ENCODE measurements around the gene PELI1. TPM values are rescaled to one million over a fixed set of nuclear protein-coding genes. Genes with fewer than 3 reads are reported as not detected.
"Not testable (repeated sequence)": the region's sequence is repeated elsewhere in the genome, so short reads cannot be mapped to it uniquely, and the experiment has no call there.

PELI1 gene
- total and polyA plus RNA-seq, 8 donors = 6.9 to 165 (median 27.5) TPM

DNA sequence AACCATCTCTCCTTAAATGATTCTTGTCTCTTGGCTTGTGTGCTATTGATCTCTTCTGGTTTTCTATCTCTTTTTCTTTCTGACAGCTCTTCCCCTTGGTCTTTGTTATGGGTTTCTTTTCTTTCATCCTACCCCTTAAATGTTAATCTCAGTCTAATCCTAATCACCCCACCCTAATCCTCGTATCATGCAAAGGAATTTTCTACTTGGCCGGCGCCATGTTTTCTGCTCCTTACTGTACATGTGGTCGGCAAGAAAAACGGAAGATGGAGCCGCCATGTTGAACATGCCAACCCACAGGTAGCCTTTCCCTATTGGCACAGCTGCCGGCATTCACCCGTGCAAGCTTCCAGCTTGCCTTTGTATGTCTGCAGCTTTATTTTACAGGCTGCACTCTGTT, 63.2 kb downstream of the PELI1 start:
- no peaks in the 10 kb centered on the region for H3K27me3 ChIP-seq
- no peak for DNase-seq
- no peak overlapping the region for H3K27ac ChIP-seq
- intact Hi-C loops (cut with DNase I; ENCODE audit: low total_unique reads) = no loop called here
- H3K4me1 ChIP-seq = no peaks in the 10 kb centered on the region
- TF ChIP-seq POLR2AphosphoS5 (IDR thresholded peaks at IDR 0.05) (no peak), EP300 (IDR thresholded peaks at IDR 0.05) (no peak), POLR2A (IDR thresholded peaks at IDR 0.05) (no peak)
- TF ChIP-seq, protein P1, sequence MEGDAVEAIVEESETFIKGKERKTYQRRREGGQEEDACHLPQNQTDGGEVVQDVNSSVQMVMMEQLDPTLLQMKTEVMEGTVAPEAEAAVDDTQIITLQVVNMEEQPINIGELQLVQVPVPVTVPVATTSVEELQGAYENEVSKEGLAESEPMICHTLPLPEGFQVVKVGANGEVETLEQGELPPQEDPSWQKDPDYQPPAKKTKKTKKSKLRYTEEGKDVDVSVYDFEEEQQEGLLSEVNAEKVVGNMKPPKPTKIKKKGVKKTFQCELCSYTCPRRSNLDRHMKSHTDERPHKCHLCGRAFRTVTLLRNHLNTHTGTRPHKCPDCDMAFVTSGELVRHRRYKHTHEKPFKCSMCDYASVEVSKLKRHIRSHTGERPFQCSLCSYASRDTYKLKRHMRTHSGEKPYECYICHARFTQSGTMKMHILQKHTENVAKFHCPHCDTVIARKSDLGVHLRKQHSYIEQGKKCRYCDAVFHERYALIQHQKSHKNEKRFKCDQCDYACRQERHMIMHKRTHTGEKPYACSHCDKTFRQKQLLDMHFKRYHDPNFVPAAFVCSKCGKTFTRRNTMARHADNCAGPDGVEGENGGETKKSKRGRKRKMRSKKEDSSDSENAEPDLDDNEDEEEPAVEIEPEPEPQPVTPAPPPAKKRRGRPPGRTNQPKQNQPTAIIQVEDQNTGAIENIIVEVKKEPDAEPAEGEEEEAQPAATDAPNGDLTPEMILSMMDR (IDR thresholded peaks at IDR 0.05) = no peak
- H3K36me3 ChIP-seq = no peaks in the 10 kb centered on the region
- 63 to 79% (median 76%) methylated on average over 8 of the region's 8 CpGs for WGBS, 5 donors
- H3K9me3 ChIP-seq = no peaks in the 10 kb centered on the region
- H3K4me3 ChIP-seq = no peak overlapping the region

DNA sequence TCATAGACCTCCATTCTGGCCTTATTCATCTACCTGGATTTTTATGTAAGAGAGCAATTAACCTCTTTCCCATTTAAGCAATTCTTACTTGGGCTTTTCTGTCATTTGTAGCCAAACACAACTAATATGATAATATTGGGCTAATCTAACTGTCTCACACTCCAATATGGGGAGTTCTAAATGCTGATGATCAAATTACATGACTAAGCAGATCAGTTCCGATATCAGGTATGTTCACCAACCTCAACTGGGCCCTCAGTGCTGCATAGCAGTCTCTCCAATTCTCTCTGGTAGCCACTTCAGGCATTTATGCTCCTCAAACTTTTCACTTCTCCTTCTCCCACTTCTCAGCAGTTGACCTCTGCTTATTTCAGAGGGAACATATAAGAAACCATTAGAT, 64.0 kb downstream of the PELI1 start:
- no peak overlapping the region for H3K27ac ChIP-seq
- WGBS, 5 donors = 86 to 100% (median 96%) methylated on average over 1 of the region's 1 CpG
- H3K4me1 ChIP-seq = no peaks in the 10 kb centered on the region
- no peak for DNase-seq
- intact Hi-C loops (cut with DNase I; ENCODE audit: low total_unique reads) = no loop called here
- H3K4me3 ChIP-seq = no peak overlapping the region
- TF ChIP-seq POLR2AphosphoS5 (IDR thresholded peaks at IDR 0.05) (no peak), POLR2A (IDR thresholded peaks at IDR 0.05) (no peak), EP300 (IDR thresholded peaks at IDR 0.05) (no peak)
- TF ChIP-seq, protein P1 (IDR thresholded peaks at IDR 0.05) = no peak
- no peaks in the 10 kb centered on the region for H3K36me3 ChIP-seq
- no peaks in the 10 kb centered on the region for H3K27me3 ChIP-seq
- H3K9me3 ChIP-seq = no peaks in the 10 kb centered on the region

DNA sequence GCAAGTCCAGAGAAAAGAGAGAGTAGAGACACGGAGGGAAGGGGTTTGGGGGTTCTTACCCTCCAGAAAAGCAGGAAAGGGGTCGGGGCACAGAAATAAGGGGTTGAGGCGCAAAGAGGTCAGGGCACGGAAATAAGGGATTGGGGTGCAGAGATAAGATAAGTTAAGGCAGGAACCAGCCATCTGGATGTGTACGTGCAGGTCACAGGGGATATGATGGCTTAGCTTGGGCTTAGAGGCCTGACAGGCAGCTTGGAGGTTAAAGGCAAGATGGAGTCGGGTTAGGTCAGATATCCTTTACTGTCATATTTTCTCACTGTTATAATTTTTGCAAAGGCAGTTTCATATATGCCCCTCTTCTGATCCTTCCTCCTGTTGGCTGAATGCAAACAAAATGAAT, 64.5 kb downstream of the PELI1 start:
- H3K27me3 ChIP-seq; H3K36me3 ChIP-seq; H3K4me1 ChIP-seq; DNase-seq; intact Hi-C loops (cut with DNase I; ENCODE audit: low total_unique reads); H3K27ac ChIP-seq; H3K4me3 ChIP-seq; H3K9me3 ChIP-seq: not testable (repeated sequence)
- WGBS, 5 donors = 88 to 97% (median 94%) methylated on average over 6 of the region's 6 CpGs

DNA sequence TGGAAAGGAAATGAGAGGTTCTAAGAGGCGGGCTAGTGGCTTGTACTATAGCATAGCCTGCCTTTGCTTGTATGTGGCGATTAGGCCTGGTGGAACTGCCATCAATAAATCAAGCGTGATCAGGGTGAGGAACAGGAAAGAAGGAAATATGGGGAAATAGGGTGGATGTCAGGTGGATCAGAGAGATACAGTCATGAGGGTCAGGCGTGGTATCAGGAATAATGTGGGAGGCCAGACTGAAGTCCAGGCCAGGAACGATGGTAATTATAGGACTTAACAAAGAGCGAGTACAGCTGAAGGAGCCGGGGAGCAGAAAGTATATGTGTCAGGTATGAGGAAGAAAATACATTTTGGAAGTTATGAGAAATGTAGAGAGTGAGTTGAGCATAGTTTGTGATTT, 67.4 kb downstream of the PELI1 start:
- H3K4me3 ChIP-seq; H3K27me3 ChIP-seq; intact Hi-C loops (cut with DNase I; ENCODE audit: low total_unique reads); H3K27ac ChIP-seq; H3K36me3 ChIP-seq; DNase-seq; H3K9me3 ChIP-seq; H3K4me1 ChIP-seq: not testable (repeated sequence)
- WGBS, 5 donors = 87 to 94% (median 92%) methylated on average over 7 of the region's 7 CpGs

DNA sequence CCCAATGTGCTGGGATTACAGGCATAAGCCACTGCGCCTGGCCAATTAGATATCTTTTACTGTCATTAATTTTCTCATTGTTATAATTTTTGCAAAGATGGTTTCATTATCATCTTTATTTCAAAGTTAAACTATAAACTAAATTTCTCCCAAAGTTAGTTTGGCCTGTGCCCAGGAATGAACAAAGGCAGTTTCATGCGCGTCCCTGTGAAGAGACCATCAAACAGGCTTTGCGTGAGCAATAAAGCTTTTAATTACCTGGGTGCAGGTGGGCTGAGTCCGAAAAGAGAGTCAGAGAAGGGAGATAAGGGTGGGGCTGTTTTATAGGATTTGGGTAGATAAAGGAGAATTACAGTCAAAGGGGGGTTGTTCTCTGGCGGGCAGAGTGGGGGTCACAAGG, 69.6 kb downstream of the PELI1 start:
- DNase-seq, H3K27ac ChIP-seq: not testable (repeated sequence)
- 87 to 99% (median 93%) methylated on average over 6 of the region's 6 CpGs for WGBS, 5 donors

DNA sequence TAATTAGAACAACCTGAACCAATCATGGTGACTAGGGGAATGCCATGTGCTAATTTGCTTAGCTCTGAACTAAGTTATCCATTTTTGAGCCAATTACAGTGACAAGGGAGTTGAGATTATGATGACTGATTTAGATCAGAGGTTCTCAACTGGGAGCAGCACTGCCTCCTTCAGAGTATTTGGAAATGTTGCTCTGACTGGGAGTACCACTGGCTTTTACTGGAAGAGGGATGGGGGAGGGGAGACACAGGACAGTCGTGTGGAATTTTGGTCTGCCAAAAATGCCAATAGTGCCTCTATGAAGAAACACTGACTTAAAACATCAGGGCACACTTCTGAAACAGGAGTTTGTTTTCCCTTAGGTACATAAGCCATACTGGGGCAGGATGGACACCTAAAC, 76.9 kb downstream of the PELI1 start:
- WGBS, 5 donors = 31 to 47% (median 41%) methylated on average over 1 of the region's 1 CpG
- intact Hi-C loops (cut with DNase I; ENCODE audit: low total_unique reads) = no loop called here
- no peak for DNase-seq

More for the DNA sequence above, 69.6 kb downstream of the PELI1 start:
- intact Hi-C loops (cut with DNase I; ENCODE audit: low total_unique reads); H3K27me3 ChIP-seq; H3K4me1 ChIP-seq; H3K36me3 ChIP-seq; H3K9me3 ChIP-seq; H3K4me3 ChIP-seq: not testable (repeated sequence)

More for the DNA sequence above, 76.9 kb downstream of the PELI1 start:
- Histone ChIP-seq H3K9me3 (no peaks in the 10 kb centered on the region), H3K4me3 (no peak overlapping the region), H3K27me3 (no peaks in the 10 kb centered on the region), H3K27ac (no peak overlapping the region), H3K4me1 (peaks cover 0 to 23% (median 18%) of the 10 kb centered on the region in 4 donors), H3K36me3 (no peaks in the 10 kb centered on the region)
- TF ChIP-seq, protein P1 (IDR thresholded peaks at IDR 0.05) = no peak
- TF ChIP-seq POLR2A (IDR thresholded peaks at IDR 0.05) (no peak), POLR2AphosphoS5 (IDR thresholded peaks at IDR 0.05) (no peak), EP300 (IDR thresholded peaks at IDR 0.05) (no peak)

Data from stomach (tissue), 9 donors.